Gastroesophageal sphincter (tissue), 3 donors: ENCODE measurements around the gene ARHGEF11.

Experiments
- CTCF ChIP-seq, 4 experiments: fragments of 200-600 bp in 2 of 4; fragments of 450-650 bp in 2 of 4; sonication (generic) in 1 of 4; IDR thresholded peaks; one replicate each; pipeline ENCODE4 v1.5.1; 2017 to 2019; ENCODE audit warnings: antibody characterized with exemption in 4 of 4, mild to moderate bottlenecking in 2 of 4, moderate library complexity in 2 of 4
- EP300 ChIP-seq: sonication (generic); formaldehyde crosslinking; IDR thresholded peaks from one replicate; pipeline ENCODE4 v1.6.1; 2017; ENCODE audit warnings: antibody characterized with exemption, mild to moderate bottlenecking

DNA sequence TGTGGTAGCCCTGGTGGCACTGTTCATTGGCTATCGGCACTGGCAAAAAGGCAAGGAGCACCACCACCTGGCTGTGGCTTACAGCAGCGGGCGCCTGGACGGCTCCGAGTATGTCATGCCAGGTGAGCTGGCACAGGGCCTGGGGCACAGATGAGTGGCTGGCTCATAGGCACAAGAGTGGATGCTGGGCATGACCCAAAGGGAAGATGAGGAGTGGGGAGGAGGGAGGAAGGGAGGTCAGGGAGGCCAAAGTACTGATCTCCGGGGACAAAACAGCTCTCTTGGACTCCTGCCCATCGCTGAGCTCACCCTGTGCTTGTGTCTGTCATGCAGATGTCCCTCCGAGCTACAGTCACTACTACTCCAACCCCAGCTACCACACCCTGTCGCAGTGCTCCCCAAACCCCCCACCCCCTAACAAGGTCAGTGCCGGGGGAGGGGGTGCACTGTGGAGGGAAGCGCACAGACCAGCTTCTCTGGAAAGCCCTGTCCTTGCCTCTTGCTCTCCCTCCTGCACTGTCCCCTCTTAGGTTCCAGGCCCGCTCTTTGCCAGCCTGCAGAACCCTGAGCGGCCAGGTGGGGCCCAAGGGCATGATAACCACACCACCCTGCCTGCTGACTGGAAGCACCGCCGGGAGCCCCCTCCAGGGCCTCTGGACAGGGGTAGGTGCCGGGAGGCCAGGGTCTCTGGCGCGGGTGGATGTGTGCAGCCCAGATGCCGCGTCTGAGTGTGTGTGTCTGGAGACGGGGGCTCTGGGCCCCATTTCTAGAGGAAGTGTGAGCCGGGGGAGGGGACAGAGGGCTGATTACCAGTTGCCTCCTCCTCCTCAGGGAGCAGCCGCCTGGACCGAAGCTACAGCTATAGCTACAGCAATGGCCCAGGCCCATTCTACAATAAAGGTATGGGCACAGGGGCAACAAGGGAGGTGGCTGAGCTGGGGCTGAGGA, 132.4 kb downstream of the ARHGEF11 start:
- TF ChIP-seq EP300 (no peak), CTCF (IDR thresholded peaks at IDR 0.05) (no peak)
